IMR-90 (cell line): ENCODE results near the gene ADRA2B. TPM values are rescaled to one million over a fixed set of nuclear protein-coding genes. Genes with fewer than 3 reads are reported as not detected.

ENCODE experiments used
- ATAC-seq: fragments of 200-7000 bp; cut with Tn5 transposase; 2 replicates; pipeline ENCODE4 v1.9.1; 2020; ENCODE audit warnings: low read depth, mild to moderate bottlenecking, moderate library complexity
- BruUV-seq: library from RNA; stranded (reverse); fragments of 400-500 nt; replicated peaks from 2 replicates; lab custom pipeline; 2021; lab: Mats Ljungman, UMichigan
- CTCF ChIA-PET: fragments of 300-600 bp; formaldehyde crosslinking; extraction: SDS; loops from one replicate; lab custom pipeline; 2021; ENCODE audit warnings: antibody characterized with exemption; lab: Yijun Ruan, JAX
- POLR2A ChIA-PET: fragments of 300-600 bp; sonication (Branson Sonifier 250); formaldehyde crosslinking; loops from one replicate; lab custom pipeline; 2022; ENCODE audit warnings: antibody characterized with exemption; ENCODE audit not compliant: unreplicated experiment; lab: Charles Lee
- DNase-seq: peaks from one replicate; pipeline ENCODE4 v3.0.0; 2013
- H2AFZ ChIP-seq: replicated peaks from 2 replicates; pipeline ENCODE3; 2013; ENCODE audit warnings: low read length, mild to moderate bottlenecking; ENCODE audit not compliant: poor library complexity
- H2AK5ac ChIP-seq: 2 replicates; pipeline ENCODE4 v1.6.1; 2013; ENCODE audit warnings: low read depth, low read length, inconsistent platforms
- H2AK9ac ChIP-seq: replicated peaks from 2 replicates; pipeline ENCODE3; 2013; ENCODE audit warnings: mild to moderate bottlenecking, low read depth, low read length, moderate library complexity; ENCODE audit not compliant: poor library complexity
- H2BK120ac ChIP-seq: 2 replicates; pipeline ENCODE4 v1.6.1; 2013; ENCODE audit warnings: low read depth, low read length, inconsistent platforms
- H2BK15ac ChIP-seq: 3 replicates; pipeline ENCODE4 v1.6.1; 2013; ENCODE audit warnings: low read depth, low read length, inconsistent platforms
- H2BK20ac ChIP-seq: 2 replicates; pipeline ENCODE4 v1.6.1; 2013; ENCODE audit warnings: low read depth, mild to moderate bottlenecking, inconsistent platforms, low read length, moderate library complexity
- H2BK5ac ChIP-seq: 2 replicates; pipeline ENCODE4 v1.6.1; 2013; ENCODE audit warnings: mild to moderate bottlenecking, low read depth, low read length, inconsistent platforms; ENCODE audit not compliant: poor library complexity, severe bottlenecking
- H3K14ac ChIP-seq: replicated peaks from 2 replicates; pipeline ENCODE4 v1.6.1; 2013; ENCODE audit warnings: low read depth, low read length, inconsistent platforms
- H3K18ac ChIP-seq: 2 replicates; pipeline ENCODE4 v1.6.1; 2013; ENCODE audit warnings: low read depth, low read length, control low read depth
- H3K23ac ChIP-seq: 2 replicates; pipeline ENCODE4 v1.6.1; 2013; ENCODE audit warnings: low read depth, low read length, inconsistent platforms
- H3K27ac ChIP-seq: 2 replicates; pipeline ENCODE4 v1.5.1; 2013; ENCODE audit warnings: mild to moderate bottlenecking, control low read depth, low read length; ENCODE audit not compliant: insufficient read depth
- H3K27me3 ChIP-seq: 2 replicates; pipeline ENCODE4 v1.6.1; 2013; ENCODE audit warnings: low read length; ENCODE audit not compliant: control insufficient read depth, insufficient read depth
- H3K36me3 ChIP-seq: 2 replicates; pipeline ENCODE4 v1.6.1; 2013; ENCODE audit warnings: low read length, mixed read lengths; ENCODE audit not compliant: control insufficient read depth, insufficient read depth
- H3K4ac ChIP-seq: 2 replicates; pipeline ENCODE4 v1.6.1; 2013; ENCODE audit warnings: low read depth, low read length, inconsistent platforms
- H3K4me1 ChIP-seq: 2 replicates; pipeline ENCODE4 v1.6.1; 2013; ENCODE audit warnings: low read length, mixed read lengths; ENCODE audit not compliant: control insufficient read depth, insufficient read depth
- H3K4me2 ChIP-seq: 2 replicates; pipeline ENCODE4 v1.6.1; 2013; ENCODE audit warnings: low read depth, mild to moderate bottlenecking, control low read depth, low read length, moderate library complexity
- H3K4me3 ChIP-seq: 2 replicates; pipeline ENCODE4 v1.5.1; 2013; ENCODE audit warnings: low read depth, mild to moderate bottlenecking, control low read depth, low read length, moderate library complexity; ENCODE audit not compliant: insufficient read depth
- H3K56ac ChIP-seq: 2 replicates; pipeline ENCODE4 v1.6.1; 2013; ENCODE audit warnings: low read length, inconsistent platforms; ENCODE audit not compliant: insufficient read depth; ENCODE audit errors: extremely low read depth
- H3K79me1 ChIP-seq, 2 experiments: 2 replicates each; pipeline ENCODE4 v1.6.1; 2013; ENCODE audit warnings: low read length in 2 of 2, inconsistent platforms in 1 of 2, low read depth in 1 of 2
- H3K9ac ChIP-seq: 2 replicates; pipeline ENCODE4 v1.6.1; 2013; ENCODE audit warnings: low read depth, low read length, control low read depth
- H3K9me1 ChIP-seq: 2 replicates; pipeline ENCODE4 v1.6.1; 2013; ENCODE audit warnings: low read length, inconsistent platforms; ENCODE audit not compliant: insufficient read depth
- H3K9me3 ChIP-seq: 2 replicates; pipeline ENCODE4 v1.6.1; 2013; ENCODE audit warnings: low read length; ENCODE audit not compliant: control insufficient read depth, insufficient read depth
- H4K20me1 ChIP-seq: 2 replicates; pipeline ENCODE4 v1.6.1; 2013; ENCODE audit warnings: low read length, inconsistent platforms; ENCODE audit not compliant: insufficient read depth
- H4K5ac ChIP-seq: 2 replicates; pipeline ENCODE4 v1.6.1; 2013; ENCODE audit warnings: mild to moderate bottlenecking, low read depth, low read length, control low read depth
- H4K8ac ChIP-seq, 2 experiments: 2 replicates each; pipeline ENCODE4 v1.6.1; 2013; ENCODE audit warnings: low read depth in 2 of 2, low read length in 2 of 2, control low read depth in 1 of 2, inconsistent platforms in 1 of 2
- H4K91ac ChIP-seq: 2 replicates; pipeline ENCODE4 v1.6.1; 2013; ENCODE audit warnings: low read depth, low read length, inconsistent platforms; ENCODE audit not compliant: insufficient read depth
- BHLHE40 ChIP-seq: fragments of 150-350 bp; IDR thresholded peaks from 2 replicates; pipeline ENCODE4 v1.6.1; 2016; ENCODE audit warnings: mild to moderate bottlenecking, low read depth, low read length
- CEBPB ChIP-seq: IDR thresholded peaks from 2 replicates; pipeline ENCODE4 v1.6.1; 2012; ENCODE audit warnings: low read depth, low read length, improper control_type of control experiment
- CHD1 ChIP-seq: IDR thresholded peaks from 2 replicates; pipeline ENCODE4 v1.6.1; 2012; ENCODE audit warnings: low read depth, low read length, improper control_type of control experiment
- ELK1 ChIP-seq: fragments of 150-350 bp; IDR thresholded peaks from 2 replicates; pipeline ENCODE4 v1.6.1; 2016; ENCODE audit warnings: low read depth, mild to moderate bottlenecking, low read length, moderate library complexity, borderline replicate concordance
- FOS ChIP-seq: fragments of 150-350 bp; IDR thresholded peaks from 2 replicates; pipeline ENCODE4 v1.6.1; 2016; ENCODE audit warnings: low read depth, low read length
- MAFK ChIP-seq: IDR thresholded peaks from 2 replicates; pipeline ENCODE4 v1.6.1; 2012; ENCODE audit warnings: low read depth, low read length, improper control_type of control experiment
- MAZ ChIP-seq: IDR thresholded peaks from 2 replicates; pipeline ENCODE4 v1.6.1; 2012; ENCODE audit warnings: low read depth, mild to moderate bottlenecking, low read length, improper control_type of control experiment, moderate library complexity, borderline replicate concordance
- MXI1 ChIP-seq: IDR thresholded peaks from 2 replicates; pipeline ENCODE4 v1.6.1; 2012; ENCODE audit warnings: low read depth, mild to moderate bottlenecking, low read length, moderate library complexity, borderline replicate concordance
- NFE2L2 ChIP-seq: fragments of 150-350 bp; IDR thresholded peaks from 2 replicates; pipeline ENCODE4 v1.6.1; 2016; ENCODE audit warnings: low read depth, mild to moderate bottlenecking, low read length
- POLR2A ChIP-seq: IDR thresholded peaks from 2 replicates; pipeline ENCODE4 v1.6.1; 2012; ENCODE audit warnings: mild to moderate bottlenecking, low read depth, low read length
- RCOR1 ChIP-seq: IDR thresholded peaks from 2 replicates; pipeline ENCODE4 v1.6.1; 2012; ENCODE audit warnings: mild to moderate bottlenecking, low read length, improper control_type of control experiment; ENCODE audit not compliant: insufficient replicate concordance
- RFX5 ChIP-seq: IDR thresholded peaks from 2 replicates; pipeline ENCODE4 v1.8.0; 2012; ENCODE audit warnings: low read depth, mild to moderate bottlenecking, low read length, moderate library complexity
- SMC3 ChIP-seq: fragments of 150-350 bp; IDR thresholded peaks from 2 replicates; pipeline ENCODE4 v1.6.1; 2016; ENCODE audit warnings: low read depth, mild to moderate bottlenecking, antibody characterized with exemption, low read length, moderate library complexity
- USF2 ChIP-seq: fragments of 150-350 bp; IDR thresholded peaks from 2 replicates; pipeline ENCODE4 v1.6.1; 2017; ENCODE audit warnings: mild to moderate bottlenecking, antibody characterized with exemption, low read length, low read depth
- WGBS, 2 experiments: methylation state at CpG; one replicate each; pipeline versions ENCODE4 v1.1.5 to v1.1.7; 2013; ENCODE audit warnings: missing lambda C conversion rate in 2 of 2; ENCODE audit not compliant: insufficient read length in 1 of 2; ENCODE audit errors: extremely low coverage in 2 of 2; 5-methylcytosine and 5-hydroxymethylcytosine counted together
- dilution Hi-C: fragments of 300-500 bp; cut with HindIII; formaldehyde crosslinking; loops from one replicate; pipeline ENCODE4 v1.14.3; 2018; ENCODE audit warnings: low sequenced_read_pairs; ENCODE audit not compliant: unreplicated experiment
- in situ Hi-C: fragments of 300-500 bp; cut with MboI; formaldehyde crosslinking; loops from 3 replicates; pipeline ENCODE4 v1.14.3; 2019; ENCODE audit warnings: low sequenced_read_pairs, inconsistent platforms, mixed read lengths
- intact Hi-C: fragments of 100-400 bp; cut with micrococcal nuclease; formaldehyde crosslinking; loops from 2 replicates; pipeline ENCODE4 v1.10.0; 2022
- polyA plus RNA-seq, 3 experiments: library from polyadenylated mRNA; depleted of rRNA; stranded (reverse); fragments of >200 nt; gene quantifications; 2 replicates each; pipeline ENCODE4 v1.2.3, GENCODE V29; 2012; ENCODE audit warnings: low replicate concordance in 1 of 3
- total RNA-seq: library from RNA; depleted of rRNA; stranded (reverse); fragments of >200 nt; gene quantifications from 2 replicates; pipeline ENCODE4 v1.2.3, GENCODE V29; 2012

The ADRA2B gene
- total and polyA plus RNA-seq, 2 of the 4 experiments (the other 2 are of a cell fraction), result not detected

DNA sequence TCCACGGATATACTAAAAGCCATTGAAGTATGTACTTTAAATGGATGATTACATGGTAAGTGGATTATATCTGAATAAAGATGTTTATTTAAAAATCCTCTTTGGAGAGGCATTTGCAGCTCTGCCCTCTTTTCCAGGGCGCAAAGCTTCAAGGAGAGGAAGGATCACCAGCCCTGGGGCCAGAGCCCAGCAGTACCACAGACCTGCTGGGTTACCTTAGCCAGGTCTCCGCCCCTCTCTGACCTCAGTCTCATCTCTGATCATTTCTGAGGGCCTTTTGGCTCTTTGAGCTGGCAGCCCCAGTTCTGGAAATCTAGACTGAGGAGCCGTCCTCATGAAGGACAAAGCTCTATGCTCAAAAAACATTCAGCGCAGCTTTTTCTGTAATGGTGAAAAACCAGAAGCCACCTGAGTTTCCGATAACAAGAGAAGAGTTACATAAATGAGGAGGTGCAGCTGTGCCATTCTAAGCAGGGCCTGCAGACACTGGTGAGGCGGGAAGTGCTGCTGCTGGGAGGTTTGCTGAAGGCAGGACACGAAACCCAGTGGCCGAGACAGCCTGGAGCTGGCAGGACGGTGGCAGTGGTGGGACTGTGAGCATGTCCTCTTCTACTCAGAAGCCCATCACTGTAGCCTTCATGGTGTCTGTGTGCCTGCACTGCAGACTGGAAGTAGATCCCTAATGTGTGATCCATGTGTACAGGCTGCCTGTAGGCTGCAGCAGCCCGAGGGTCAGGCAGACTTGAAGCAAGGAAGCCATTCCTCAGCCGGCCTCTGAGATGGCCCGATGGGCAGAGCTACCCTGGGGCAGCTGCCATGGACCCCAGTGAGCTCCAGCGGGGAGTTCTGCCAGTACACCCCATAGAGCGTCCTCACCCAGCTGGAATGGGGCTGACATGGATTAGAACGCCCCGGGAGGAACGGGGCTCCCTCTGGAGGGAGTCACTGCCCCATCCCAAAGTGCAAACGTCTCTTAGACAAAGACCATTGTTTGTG lies 27.7 kb downstream of the ADRA2B start:
- Histone ChIP-seq H3K4me2 (no peak overlapping the region), H3K23ac (no peak overlapping the region), H4K20me1 (no peaks in the 10 kb centered on the region), H3K9me3 (no peaks in the 10 kb centered on the region), H3K18ac (no peak overlapping the region), H3K4me1 (no peaks in the 10 kb centered on the region), H3K27ac (no peak overlapping the region), H2AK5ac (no peak overlapping the region), H3K4ac (no peak overlapping the region), H3K9ac (no peak overlapping the region), H2BK5ac (no peak overlapping the region), H3K56ac (no peak overlapping the region), H3K9me1 (no peaks in the 10 kb centered on the region), H2AFZ (no peak overlapping the region), H3K27me3 (peaks cover 40% of the 10 kb centered on the region), H3K79me1 (no peaks in the 10 kb centered on the region), H2AK9ac (no peak overlapping the region), H3K14ac (no peak overlapping the region), H3K4me3 (no peak overlapping the region), H2BK15ac (no peak overlapping the region), H4K91ac (no peak overlapping the region), H2BK20ac (no peak overlapping the region), H4K8ac (no peak overlapping the region), H2BK120ac (no peak overlapping the region), H3K36me3 (no peaks in the 10 kb centered on the region), H4K5ac (no peak overlapping the region)
- intact Hi-C loops, result no loop called here
- dilution Hi-C loops, result no loop called here
- ChIA-PET POLR2A (no interaction called here), CTCF (no interaction called here)
- DNase-seq, result no peak
- ATAC-seq, result no peak
- no TSS peak for BruUV-seq
- in situ Hi-C loops, result no loop called here
- WGBS, 2 experiments, result 62% methylated on average over 6 of the region's 19 CpGs; no CpG with 5 or more reads in 1 of the 2 experiments
- TF ChIP-seq SMC3, result no peak
- TF ChIP-seq USF2, result no peak
- no peak for TF ChIP-seq POLR2A
- TF ChIP-seq CEBPB, result no peak
- TF ChIP-seq MXI1, result no peak
- no peak for TF ChIP-seq MAFK
- TF ChIP-seq NFE2L2, result no peak
- TF ChIP-seq RCOR1, result no peak
- TF ChIP-seq MAZ, result no peak
- TF ChIP-seq CHD1, result no peak
- TF ChIP-seq RFX5, result no peak
- TF ChIP-seq FOS, result no peak
- no peak for TF ChIP-seq BHLHE40
- TF ChIP-seq ELK1, result no peak
